ENCODE data around the gene NOS3. TPM values are rescaled to one million over a fixed set of nuclear protein-coding genes. Genes with fewer than 3 reads are reported as not detected.

NOS3 gene
- total and polyA plus RNA-seq, 12 donors = 10.0 to 53.3 (median 13.3) TPM

DNA sequence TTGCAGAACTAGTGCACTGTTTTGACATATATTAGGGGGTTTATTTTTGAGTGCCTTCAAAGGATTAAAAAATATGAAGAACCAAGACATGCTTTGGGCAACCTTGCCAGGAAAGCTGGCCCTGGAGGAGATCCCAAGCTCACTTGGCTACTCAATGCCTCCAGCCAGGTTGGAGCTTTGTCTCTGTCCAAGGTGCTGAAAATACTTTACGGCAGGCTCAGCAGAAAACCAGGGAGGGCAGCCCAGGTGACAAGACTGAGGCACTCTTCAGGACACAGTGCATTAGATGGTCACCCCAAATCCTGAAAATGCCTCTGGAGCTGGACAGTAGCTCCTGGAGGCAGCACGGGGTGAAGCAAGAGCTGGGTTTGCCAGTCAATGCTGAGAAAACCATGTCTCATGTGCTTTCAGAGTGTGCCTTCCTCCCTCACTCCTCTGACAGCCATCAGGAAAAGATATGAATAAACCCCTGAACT lies 6.9 kb upstream of the NOS3 start:
- 2 to 4% methylated on average over 2 of the region's 2 CpGs for WGBS, 2 donors
- TF ChIP-seq, protein P1, sequence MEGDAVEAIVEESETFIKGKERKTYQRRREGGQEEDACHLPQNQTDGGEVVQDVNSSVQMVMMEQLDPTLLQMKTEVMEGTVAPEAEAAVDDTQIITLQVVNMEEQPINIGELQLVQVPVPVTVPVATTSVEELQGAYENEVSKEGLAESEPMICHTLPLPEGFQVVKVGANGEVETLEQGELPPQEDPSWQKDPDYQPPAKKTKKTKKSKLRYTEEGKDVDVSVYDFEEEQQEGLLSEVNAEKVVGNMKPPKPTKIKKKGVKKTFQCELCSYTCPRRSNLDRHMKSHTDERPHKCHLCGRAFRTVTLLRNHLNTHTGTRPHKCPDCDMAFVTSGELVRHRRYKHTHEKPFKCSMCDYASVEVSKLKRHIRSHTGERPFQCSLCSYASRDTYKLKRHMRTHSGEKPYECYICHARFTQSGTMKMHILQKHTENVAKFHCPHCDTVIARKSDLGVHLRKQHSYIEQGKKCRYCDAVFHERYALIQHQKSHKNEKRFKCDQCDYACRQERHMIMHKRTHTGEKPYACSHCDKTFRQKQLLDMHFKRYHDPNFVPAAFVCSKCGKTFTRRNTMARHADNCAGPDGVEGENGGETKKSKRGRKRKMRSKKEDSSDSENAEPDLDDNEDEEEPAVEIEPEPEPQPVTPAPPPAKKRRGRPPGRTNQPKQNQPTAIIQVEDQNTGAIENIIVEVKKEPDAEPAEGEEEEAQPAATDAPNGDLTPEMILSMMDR (IDR thresholded peaks at IDR 0.05) = no peak
- H3K4me1 ChIP-seq = peaks cover 3 to 30% (median 27%) of the 10 kb centered on the region in 9 donors
- DNase-seq (no peak), ATAC-seq (no peak)
- no peaks in the 10 kb centered on the region for H3K36me3 ChIP-seq
- H3K4me3 ChIP-seq = no peak overlapping the region
- H3K27me3 ChIP-seq = peaks cover 0 to 66% (median 10%) of the 10 kb centered on the region in 7 donors
- H3K9me3 ChIP-seq = no peaks in the 10 kb centered on the region
- no peak overlapping the region for H3K27ac ChIP-seq
- intact Hi-C loops (cut with DNase I) = loop anchor here in 3 of 10 donors (10.0 kb wide), 2 partner anchors 189 to 209 kb away; no protein-coding TSS in a partner anchor

DNA sequence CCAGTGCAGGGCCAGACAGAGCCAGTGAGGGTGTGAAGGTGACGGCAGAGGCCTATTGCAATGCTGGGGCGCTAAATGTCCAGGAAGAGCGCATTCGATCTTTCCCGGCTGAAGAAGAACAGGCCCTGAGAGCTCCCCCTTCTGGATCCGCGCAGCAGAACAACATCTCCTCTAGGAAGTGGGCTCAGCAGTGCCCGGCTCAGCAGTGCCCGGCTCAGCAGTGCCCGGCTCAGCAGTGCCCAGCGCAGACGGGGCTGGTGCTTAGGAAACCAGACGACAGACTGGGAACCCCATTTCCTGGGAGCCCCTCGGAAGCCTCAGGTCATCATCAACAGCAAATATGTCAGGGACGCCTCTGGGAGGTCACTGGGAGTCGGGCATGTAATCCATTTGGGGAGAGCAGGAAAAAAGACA lies 4.7 kb upstream of the NOS3 start:
- H3K27ac ChIP-seq = peak overlapping the region in 1 of 10 donors; percentile 26
- DNase-seq = peak; percentile 60 to 66

DNA sequence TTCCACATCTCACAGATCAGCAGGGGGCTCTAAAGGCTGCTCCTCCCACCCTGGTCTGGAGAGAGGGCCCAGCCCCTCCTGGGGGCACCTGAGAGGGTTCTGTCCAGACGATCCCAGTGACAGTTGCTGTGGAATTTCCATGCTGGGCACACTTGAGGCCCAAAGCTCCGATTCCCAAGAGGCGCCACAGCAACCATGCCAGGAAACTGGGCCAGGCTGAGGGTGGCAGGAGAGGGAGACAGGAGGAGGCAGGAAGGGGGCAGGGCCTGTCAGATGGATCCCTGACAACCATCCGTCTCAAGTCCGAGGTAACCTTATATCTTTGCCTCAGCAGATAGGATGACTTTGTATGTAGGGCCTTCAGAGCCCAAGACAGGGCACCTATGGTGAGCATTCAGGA lies 4.3 kb upstream of the NOS3 start:
- TF ChIP-seq, protein P1 (IDR thresholded peaks at IDR 0.05) = no peak
- H3K36me3 ChIP-seq = no peaks in the 10 kb centered on the region
- ATAC-seq (no peak), DNase-seq (no peak)
- peak overlapping the region in 1 of 10 donors; percentile 26 for H3K27ac ChIP-seq
- no peak overlapping the region for H3K4me3 ChIP-seq
- WGBS, 2 donors = 46 to 48% methylated on average over 5 of the region's 5 CpGs
- peaks cover 0 to 18% (median 0%) of the 10 kb centered on the region in 11 donors for H3K9me3 ChIP-seq
- peaks cover 8 to 39% (median 30%) of the 10 kb centered on the region in 9 donors for H3K4me1 ChIP-seq
- peaks cover 0 to 40% (median 0%) of the 10 kb centered on the region in 7 donors for H3K27me3 ChIP-seq
- intact Hi-C loops (cut with DNase I) = loop anchor here in 9 of 10 donors (1.0 to 10.0 kb wide), 9 partner anchors 22 to 212 kb away; no protein-coding TSS in a partner anchor

More for the DNA sequence above, 4.7 kb upstream of the NOS3 start:
- H3K4me1 ChIP-seq = peaks cover 8 to 37% (median 29%) of the 10 kb centered on the region in 9 donors
- peak; percentile 23 to 49 (median 30) for ATAC-seq
- WGBS, 2 donors = 12 to 13% methylated on average over 16 of the region's 16 CpGs
- TF ChIP-seq, protein P1 (IDR thresholded peaks at IDR 0.05) = peak; percentile 31 to 78 (median 75)
- no peak overlapping the region for H3K4me3 ChIP-seq
- peaks cover 0 to 44% (median 0%) of the 10 kb centered on the region in 7 donors for H3K27me3 ChIP-seq
- no peaks in the 10 kb centered on the region for H3K36me3 ChIP-seq
- peaks cover 0 to 14% (median 0%) of the 10 kb centered on the region in 11 donors for H3K9me3 ChIP-seq
- intact Hi-C loops (cut with DNase I) = loop anchor here in 9 of 10 donors (1.0 to 10.0 kb wide), 9 partner anchors 21 to 211 kb away; no protein-coding TSS in a partner anchor

DNA sequence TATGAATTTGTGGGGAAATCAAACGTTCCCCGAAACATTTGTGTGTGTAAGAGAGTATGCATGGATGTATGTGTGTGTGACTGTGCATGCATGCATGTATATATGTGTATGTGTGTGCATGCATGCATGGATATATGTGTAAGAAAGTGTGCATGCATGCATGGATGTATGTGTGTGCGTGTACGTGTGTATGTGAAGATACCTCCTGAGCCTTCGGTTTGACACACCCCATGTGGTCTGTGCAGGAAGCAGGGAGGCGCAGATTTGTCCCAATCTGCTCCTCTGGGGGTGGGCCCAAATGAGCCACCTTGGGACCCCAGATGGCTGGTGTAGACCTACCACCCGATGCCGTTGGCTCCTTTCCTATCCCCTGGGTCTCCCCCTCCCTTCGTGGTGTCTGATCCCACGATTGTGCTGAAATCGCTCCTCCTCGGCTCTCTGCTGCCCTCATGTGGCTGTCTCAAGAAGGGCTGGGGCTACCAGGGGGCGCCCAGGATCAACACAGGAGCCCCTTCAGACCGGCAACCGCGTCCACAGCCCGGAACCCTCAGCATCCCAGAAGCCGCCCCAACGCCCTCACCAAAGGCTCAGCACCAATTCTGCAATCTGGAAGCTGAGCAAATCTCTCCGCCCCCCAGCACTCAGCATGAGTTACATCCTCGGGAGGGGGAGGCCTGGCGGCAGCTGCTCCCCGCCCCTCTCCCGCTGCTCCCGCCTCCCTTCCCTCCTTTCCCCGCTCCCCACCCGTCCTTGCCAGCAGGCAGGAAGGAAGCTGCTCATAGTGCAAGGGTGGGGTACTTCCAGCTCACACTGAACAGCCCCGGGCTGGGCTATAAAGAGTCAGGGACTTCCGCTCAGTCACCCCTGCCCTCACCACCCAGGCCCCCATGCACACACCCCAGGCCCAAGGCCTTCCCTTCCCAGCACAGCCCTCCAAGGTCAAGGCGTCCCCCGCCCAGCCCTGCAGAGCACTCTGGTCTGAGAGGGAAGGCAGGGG lies 2.3 kb upstream of the NOS3 start:
- TF ChIP-seq, protein P1 (IDR thresholded peaks at IDR 0.05) = peak; percentile 82 to 96 (median 93)
- intact Hi-C loops (cut with DNase I) = loop anchor here (1.0 to 10.0 kb wide), 7 partner anchors 90 to 214 kb away; no protein-coding TSS in a partner anchor
- WGBS, 2 donors = 17 to 20% methylated on average over 30 of the region's 31 CpGs
- Histone ChIP-seq H3K27me3 (peaks cover 0 to 22% (median 0%) of the 10 kb centered on the region in 7 donors), H3K4me1 (peaks cover 8 to 57% (median 30%) of the 10 kb centered on the region in 9 donors), H3K4me3 (peak overlapping the region in 3 of 10 donors; percentile 10 to 33 (median 18)), H3K27ac (peak overlapping the region; percentile 57 to 90 (median 84)), H3K36me3 (no peaks in the 10 kb centered on the region), H3K9me3 (peaks cover 0 to 18% (median 0%) of the 10 kb centered on the region in 11 donors)
- DNase-seq = peak; percentile 77 to 83
- peak; percentile 45 to 78 (median 67) for ATAC-seq

Data from heart right ventricle (tissue), 16 donors.